NCI-H2227 (cell line): ENCODE results near the gene PPP2R2B.

Experiments
- DNase-seq: peaks from one replicate; lab custom pipeline; 2025; ENCODE audit not compliant: unreplicated experiment; lab: John Stamatoyannopoulos, UW

PPP2R2B gene

DNA sequence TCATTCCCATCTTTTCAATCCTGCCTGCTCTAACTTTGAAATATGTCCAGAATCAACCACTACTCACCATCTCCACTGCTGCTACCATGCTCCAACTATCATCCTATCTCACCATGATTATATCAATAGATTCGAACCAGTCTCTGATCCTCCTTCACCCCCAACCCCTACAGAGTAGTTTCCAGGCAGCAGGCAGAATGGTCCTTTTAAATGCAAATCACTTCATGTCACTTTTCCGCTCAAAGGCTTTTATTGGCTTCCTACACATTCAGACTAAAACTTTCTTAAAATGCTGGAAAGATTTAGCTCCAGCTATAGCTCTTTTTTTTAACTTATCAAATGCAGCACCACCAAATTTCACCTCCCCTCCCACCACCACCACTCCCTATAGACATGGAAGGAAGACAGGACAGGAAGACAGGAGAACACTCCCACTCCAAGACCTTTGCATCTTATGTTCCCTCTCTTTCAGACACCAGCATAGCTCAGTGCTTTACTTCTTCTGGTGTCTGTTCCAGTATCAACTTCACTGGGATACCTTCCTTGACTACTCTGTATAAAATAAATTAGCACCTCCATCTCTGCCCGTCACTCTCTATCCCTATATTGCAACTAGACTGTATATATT, 9.9 kb upstream of the PPP2R2B start:
- DNase-seq: no peak

DNA sequence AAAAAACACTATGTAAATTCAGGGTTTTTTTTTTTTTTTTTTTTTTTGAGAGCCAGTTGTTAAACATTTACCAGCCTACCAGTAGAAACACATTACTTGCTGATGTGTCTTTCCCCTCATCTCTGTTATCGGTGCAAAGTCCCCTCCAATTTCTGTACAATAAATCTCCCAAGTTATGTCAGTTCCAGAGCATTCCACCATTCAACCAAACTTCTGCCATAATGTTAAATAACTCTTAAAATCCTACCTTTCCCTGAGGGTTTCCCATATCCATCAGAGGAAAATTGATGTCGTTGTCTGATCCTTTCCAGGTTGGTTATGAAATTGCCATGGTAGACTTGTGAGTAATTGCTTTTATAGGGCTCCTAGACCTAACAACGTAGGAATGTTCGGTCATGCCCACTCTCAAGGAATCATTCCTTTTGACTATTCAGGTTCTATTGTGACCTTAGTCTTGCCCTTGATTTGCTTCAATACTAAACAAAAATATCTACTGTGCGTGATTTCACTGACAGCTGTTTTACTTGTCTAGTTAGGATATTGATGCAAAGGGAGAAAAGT, 5.6 kb upstream of the PPP2R2B start:
- no peak for DNase-seq

DNA sequence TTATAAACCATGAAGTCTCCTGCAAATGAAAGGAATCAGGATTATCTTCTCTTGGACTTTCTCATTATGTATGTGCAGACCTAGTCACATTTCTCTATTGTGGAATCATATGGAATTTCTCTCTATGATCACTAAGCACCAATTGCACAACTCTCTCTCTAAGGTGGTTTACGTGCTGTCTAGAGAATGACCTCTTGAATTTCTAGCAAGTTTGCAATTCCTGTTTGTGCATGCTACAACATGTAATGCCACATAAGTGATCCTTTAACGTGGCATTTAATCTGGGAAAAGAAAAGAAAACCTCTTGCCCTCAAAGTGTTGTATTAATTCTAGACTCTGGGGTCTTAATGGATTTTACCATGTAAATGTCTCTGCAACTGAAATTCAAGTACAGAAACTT, 5.0 kb upstream of the PPP2R2B start:
- DNase-seq: no peak

DNA sequence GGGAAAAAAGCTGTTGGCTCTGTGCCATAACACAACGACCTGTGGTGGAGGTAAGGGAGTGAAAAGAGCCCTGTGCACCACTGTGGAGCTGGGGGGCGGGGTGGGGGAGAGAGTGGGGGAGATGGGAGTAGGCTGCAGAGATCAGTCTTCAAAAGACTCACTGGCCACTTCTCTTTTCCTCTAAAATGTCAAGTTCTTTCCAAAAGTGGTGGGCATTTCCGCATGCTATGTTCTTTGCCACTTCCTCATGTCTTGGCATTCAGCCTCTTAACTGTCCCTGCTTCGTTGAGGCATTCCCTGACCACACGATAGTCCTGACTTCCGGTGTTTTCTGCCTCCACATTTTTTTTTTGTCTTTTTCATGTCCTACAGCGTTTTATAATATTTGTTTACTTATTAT, 2.4 kb upstream of the PPP2R2B start:
- no peak for DNase-seq

DNA sequence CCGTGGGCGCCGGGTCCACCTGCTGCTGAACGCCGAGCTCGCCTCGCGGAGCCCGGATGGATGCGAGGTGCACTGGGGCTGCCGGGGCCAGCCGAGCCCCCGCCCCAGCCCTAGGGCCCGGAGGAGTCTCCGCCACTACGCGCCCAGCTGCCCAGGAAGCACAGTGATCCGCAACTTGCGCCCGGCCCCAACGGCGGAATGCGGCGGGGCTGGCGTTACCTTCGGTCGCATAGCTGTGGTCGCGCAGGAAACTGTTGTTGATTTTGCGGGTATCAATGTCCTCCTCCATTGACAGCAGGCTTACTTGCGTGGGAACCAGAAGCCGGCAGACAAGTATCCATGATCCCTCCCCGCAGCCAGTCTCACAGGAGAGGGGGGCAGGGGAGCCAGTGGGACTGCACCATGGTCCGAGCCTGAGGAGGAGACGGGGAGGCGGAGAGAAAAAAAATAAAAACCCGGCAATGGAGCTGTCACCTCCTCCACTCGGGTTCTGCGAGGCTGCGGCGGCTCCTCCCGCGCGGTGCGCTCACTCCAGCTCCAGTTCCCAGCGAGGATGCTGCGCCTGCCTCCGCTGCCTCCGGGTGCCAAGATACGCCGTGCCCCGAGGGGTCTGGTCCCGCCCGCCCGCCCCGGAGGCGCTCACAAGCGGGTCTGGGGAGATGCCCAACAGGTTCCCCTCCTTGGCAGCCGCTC, 628 bp downstream of the PPP2R2B start:
- peak; percentile 54 for DNase-seq

DNA sequence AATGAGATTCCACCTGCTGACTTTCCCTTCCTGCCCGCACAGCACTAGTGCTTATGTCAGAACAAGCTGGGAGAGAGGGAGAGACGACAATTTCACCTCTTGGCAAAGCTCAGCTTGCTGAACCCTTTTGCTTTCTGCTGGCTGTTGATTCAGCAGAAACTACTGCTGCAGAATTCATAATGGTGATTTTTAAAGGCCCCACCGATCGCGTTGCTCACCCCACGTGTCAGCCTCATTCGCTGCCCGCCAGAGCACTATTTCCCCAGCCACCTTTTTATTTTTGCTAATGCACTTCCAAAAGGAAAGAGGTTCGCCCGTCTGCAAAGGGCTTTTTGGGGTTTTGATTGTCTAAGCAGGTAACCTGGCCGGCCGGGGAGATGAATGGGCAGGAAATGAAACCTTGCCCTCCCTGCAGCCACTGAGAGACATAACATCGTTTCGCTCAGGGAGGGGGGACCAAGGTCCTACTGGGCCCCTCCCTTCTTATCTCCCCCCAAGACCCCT, 1.3 kb downstream of the PPP2R2B start:
- no peak for DNase-seq

DNA sequence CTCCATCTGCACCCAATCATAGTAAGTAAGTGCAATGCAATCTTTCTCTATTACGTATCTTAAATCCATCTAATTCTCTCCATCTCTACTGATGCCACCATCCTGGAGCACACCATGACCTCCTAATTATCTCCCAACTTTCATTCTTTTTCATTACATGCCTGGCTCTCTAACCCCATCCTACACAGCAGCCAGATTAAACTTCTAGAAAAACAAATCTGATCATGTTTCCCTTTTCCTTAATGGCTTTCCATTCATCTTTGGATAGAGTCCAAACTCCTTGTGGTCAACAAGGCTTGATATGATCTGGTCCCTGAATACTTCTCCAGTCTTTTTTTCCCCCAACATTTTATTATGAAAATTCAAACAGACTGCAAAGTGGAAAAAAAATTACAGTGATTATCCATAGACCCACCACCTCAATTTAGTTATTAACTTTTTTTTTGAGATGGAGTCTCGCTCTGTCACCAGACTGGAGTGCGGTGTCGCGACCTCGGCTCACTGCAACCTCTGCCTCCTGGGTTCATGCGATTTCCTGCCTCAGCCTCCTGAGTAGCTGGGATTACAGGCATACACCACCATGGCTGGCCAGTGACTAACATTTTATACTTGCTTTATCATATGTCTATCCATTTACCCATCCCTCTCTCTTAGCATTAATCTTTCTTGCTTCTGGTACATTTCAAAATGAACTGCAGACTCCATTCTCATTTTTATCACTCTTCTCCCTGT, 5.2 kb downstream of the PPP2R2B start:
- DNase-seq: peak; percentile 43

DNA sequence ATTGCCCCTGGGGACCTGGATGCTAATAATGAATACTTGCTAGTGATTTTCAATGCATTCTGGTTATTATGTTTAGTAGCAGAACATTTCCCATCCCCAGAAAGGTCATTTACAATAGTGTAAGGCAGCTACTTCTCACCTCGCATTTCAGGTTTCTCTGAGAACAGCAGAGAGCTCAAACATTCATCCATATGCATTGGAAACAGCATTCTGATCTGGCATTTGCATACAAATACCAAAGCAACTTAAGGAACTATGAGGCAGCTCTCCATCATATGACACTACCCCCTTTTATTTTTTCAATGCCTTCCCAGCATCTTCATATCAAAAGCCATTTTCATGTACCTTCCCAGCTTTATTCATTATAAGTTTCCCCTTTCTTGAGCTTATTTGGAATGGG, 6.4 kb downstream of the PPP2R2B start:
- DNase-seq: no peak

DNA sequence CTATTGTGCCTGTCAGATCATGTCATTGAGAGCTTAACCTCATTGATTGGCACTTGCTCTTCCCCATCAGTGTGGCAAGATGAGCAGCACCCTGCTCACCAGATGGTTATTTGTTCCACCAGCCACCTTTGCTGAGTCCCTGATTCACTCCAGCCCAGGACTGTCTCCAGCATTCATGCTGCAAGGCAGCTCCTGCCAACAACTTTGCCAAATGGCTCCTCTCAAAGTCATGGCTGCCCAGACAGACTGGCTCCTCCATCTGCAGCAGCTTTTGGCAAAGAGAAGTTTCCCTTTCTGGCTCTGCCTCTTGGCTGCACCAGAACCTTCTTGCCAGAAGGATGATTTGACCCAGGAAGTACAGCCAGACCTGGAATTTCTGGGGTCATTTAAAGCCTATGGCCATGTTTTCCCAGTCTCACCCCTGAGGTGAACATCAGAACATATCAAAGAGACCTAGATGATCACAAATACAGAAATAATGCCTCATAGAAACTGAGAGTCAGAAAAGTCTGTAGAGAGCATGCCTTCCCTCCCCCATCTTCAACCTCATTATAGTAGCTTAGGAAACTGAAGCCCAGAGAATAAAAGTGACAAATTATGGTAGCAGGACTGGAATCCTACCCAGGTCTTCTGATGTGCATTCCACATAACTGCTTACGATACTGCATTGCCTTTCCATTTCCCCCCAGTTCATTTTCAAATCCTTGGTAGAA, 10.4 kb downstream of the PPP2R2B start:
- DNase-seq: no peak

DNA sequence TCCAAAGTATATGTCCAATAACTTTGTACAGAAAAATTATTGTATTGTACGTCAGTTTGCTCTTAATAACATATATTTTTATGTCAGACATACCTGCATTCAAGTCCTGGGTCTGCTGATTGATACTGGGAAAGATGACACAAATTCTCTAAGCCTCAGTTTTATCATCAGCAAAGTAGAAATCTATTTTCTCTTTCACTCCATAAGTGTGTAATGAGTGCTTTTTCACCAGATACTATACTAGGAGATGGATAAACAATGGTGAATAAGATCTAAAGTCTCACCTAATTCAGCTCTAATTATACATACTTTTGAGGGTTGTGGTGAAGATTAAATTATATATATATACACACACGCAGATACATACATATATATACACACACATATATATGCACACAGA, 12.3 kb downstream of the PPP2R2B start:
- no peak for DNase-seq

DNA sequence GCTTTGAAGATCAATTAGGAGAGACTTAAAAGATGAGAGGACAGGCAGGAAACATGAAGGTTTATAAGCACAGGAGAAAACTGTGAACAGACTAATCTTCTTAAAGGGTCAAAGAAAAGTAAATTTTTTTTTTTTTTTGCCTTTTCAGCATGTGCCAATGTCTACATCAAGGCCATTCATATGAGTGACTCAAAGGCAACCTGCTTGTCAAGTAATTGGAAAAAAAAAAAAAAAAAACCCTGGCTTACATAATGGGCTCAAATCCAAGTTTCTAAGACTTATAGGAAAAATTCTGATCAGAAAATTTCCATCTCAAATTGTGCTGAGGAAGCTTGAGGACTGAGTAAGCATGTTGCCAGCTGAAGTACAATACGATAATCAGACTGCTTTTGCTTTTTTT, 15.9 kb downstream of the PPP2R2B start:
- DNase-seq: no peak

DNA sequence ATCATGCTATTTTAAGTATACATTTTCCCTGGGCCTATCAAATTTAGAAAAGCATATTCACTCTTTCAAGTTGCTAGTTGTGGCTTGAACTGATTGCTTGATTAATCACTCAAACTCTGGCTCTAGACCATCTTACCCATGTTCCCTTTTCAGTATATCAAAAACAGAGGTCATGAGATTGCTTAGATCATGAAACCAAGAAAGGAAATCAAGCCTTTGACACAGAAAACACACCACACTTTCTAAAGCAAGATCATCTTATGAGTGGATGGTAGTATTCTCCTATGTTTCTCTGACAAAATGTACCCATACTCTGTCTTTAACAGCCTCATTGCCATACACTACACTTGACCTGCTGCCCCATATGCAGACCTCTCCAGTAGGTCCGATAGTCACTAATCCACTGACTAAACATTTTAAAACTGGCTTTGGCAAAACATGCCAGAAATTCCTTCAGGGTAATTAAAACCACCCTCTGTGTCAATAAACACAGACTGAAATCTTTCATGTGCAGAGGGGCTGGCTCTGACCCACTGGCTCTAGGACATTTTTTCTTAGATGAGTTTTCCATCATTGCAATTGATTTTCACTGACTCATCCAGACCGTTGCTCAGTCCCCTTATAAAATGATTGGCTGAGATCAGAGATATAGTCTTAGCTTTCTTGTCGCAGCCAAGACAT, 18.2 kb downstream of the PPP2R2B start:
- no peak for DNase-seq

DNA sequence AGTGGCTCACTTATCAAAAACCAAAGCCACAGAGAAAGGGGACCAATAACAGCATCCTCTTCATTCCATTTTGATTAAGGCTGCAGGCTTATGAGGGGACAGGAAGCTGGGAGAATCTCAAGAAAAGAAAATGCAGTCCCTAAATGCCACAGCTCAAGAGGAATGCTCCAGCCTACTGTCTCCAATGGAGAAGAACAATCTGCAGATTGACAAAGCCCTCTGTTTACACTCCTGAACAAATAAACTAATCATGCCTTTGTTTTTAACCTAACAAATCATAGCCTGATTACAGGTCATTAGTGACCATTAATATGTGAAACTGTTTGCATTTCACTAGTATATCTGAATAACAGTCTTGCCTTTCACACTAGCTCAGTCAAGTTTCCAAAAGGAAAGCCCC, 26.5 kb downstream of the PPP2R2B start:
- DNase-seq: no peak

DNA sequence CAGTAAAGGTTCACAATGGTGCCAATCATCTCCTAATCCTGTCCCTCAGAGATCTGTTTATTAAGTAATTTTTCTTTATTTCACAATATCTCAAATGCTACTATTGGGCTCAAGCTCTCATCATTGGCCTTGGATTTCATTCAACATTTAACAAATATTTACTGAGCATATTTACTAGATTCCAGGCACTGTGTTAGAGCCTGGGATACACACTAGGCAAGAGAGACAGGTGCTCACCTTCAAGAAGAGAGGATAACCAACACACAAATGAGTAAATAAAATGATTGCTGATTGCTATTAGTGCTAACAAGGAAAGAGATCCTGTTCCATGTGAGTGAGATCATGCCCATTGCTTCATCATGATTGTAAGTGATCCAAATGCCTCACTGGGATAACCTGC, 27.4 kb downstream of the PPP2R2B start:
- no peak for DNase-seq

DNA sequence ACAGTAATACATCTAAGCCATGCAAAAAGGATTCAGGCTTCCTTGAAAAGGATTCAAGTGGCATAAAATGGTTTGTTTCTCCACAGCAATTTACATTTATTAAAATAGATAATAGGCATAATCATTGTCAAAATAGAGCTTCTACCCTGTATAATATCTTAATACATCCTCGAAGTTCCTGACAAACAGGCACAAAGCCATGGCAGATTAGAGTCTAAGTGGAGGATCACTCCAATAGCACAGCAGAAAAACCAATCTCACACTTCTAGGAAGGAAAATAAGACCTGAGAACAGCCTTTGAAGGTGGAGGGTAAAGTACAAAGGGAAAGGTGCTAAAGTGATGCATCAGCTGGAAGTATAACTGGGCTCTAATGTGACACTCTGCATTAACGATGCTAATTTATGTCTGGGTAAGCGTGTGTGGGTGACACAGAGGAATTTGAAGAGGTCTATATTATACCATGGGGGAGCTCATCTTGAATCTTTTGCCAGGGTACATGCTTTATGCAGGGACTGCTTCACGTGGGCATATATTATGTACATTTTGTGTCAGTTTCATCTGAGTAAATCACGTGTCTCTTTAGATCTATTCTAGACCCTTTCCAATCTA, 28.8 kb downstream of the PPP2R2B start:
- no peak for DNase-seq

DNA sequence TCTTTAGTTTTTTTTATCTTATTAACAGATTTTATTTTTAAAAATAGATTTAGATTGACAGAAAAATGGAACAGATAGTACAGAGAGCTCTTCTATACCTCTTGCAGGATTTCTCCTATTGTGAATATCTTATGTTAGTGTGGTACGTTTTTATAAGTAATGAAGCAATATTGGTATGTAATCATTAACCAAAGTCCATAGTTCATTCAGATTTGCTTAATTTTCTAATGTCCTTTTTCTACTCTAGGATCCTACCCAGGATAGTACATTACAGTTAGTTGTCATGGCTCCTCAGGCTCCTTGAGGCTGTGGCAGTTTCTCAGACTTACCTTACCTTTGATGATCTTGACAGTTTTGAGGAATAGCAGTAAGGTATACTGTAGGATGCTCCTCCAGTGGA, 30.4 kb downstream of the PPP2R2B start:
- DNase-seq: no peak

DNA sequence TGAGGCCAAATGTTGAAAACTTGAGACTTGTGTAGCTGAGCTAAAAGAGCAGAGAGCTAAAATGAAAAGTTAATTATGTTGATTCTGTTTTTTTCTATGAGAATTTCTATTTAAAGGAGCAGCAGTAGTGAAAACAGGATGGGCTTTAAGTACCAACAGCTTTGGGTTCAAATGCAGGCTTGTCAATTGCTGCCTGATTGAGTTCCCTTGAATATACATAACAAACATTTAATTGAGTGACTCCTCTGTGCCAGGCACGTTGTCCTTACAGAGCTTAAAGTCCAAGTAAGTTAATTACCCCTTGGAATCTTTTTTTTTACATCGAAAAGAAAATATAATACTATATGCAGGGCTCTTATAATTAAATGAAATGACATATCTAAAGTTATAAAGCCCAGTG, 38.5 kb downstream of the PPP2R2B start:
- DNase-seq: no peak

DNA sequence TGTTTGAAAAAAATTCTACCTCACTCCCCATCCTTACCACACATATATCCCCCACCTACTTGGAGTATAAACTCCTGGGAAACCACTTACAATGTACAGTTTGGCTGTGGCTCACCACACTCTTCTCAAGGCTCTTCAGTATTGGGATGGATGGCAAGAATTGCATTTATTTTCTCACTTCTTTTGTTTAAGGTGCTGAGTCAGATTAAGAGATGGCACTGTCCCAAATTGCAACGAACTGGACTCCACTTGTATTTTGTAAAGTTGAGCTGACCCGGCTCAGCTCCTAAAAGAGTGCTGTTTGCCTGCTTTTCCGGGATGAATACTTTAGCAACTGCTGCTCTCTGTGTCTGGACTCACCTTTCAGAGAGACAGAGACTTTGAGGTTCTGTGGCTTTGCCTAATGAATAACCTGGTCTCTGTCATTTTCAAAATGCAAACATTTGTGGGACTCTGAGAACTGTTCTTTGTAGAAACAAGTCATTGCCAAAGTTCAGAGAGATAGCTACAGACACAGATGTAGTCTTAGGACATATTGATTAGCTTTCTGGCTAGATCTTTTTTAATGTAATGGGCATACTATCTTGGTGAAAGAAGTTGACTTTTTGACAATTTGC, 42.2 kb downstream of the PPP2R2B start:
- DNase-seq: no peak

DNA sequence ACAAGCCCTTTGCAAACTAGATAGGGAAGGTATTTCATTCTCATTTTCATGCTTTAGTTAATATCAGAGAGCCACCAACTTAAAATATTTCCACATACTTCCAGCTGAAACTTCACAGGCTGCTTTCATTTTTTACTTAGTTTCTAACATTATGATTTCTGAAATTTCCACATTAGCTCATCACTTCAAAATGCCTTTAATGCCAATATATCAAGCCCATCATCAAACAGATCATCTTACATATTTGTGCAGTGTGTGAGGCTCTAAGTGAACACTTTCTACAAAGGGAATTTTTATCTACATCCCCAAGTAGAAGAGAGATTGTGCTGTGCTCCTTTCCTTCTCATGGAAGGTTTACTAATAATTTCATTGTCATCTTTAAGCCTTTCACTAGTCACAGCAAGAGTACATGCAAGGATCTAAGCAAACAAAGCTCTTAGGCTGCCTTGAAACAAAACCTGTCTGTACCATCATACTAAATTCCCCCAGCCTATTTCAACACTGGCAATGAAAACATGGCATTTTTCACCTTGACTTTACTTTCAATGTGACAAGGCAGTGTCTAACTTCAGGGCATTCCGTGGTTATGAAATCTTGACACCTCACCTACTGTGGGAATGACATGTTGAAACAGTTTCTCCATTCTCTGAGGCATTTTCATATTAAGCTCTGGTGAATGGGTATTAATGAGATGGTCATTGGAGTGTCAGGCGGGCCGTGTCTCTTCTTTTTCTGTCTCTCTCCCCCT, 45.4 kb downstream of the PPP2R2B start:
- DNase-seq: no peak
